GM12878 (cell line): ENCODE results near the gene CACNA2D1. TPM values are rescaled to one million over a fixed set of nuclear protein-coding genes. Genes with fewer than 3 reads are reported as not detected.

Source experiments
- ATAC-seq: fragments of 200-7000 bp; cut with Tn5 transposase; 3 replicates; pipeline ENCODE4 v1.9.1; 2020; ENCODE audit warnings: mild to moderate bottlenecking, moderate library complexity
- BruUV-seq: library from RNA; stranded (reverse); fragments of 400-500 nt; replicated peaks from 2 replicates; lab custom pipeline; 2021; lab: Mats Ljungman, UMichigan
- CTCF ChIA-PET: fragments of 300-600 bp; sonication (Branson Sonifier 250); formaldehyde crosslinking; extraction: SDS; loops from one replicate; lab custom pipeline; 2021; ENCODE audit warnings: inconsistent platforms; lab: Yijun Ruan, JAX
- POLR2A ChIA-PET: fragments of 350-600 bp; formaldehyde crosslinking; extraction: SDS; loops from one replicate; lab custom pipeline; 2021; ENCODE audit warnings: inconsistent platforms; lab: Charles Lee
- RAD21 ChIA-PET: fragments of 300-600 bp; sonication (Branson Sonifier 250); formaldehyde crosslinking; loops from one replicate; lab custom pipeline; 2023; ENCODE audit warnings: antibody characterized with exemption; ENCODE audit not compliant: unreplicated experiment; lab: Charles Lee
- SMC1A ChIA-PET: fragments of 300-600 bp; sonication (Branson Sonifier 250); formaldehyde crosslinking; loops from one replicate; lab custom pipeline; 2023; ENCODE audit not compliant: unreplicated experiment, uncharacterized antibody; lab: Charles Lee
- DNase-seq: peaks from one replicate; pipeline ENCODE4 v3.0.0-alpha.2; 2011; ENCODE audit warnings: low read depth, low spot score
- FAIRE-seq: peaks from 3 replicates; lab custom pipeline; 2011; peaks lifted over from hg19 to GRCh38; lab: Jason Lieb, UNC
- H2AFZ ChIP-seq: 2 replicates; pipeline ENCODE4 v1.6.0; 2011; ENCODE audit warnings: low read depth, low read length, control low read depth; ENCODE audit not compliant: control insufficient read depth
- H3K27ac ChIP-seq: 2 replicates; pipeline ENCODE4 v1.5.1; 2011; ENCODE audit warnings: control low read depth; ENCODE audit not compliant: control insufficient read depth, insufficient read depth
- H3K27me3 ChIP-seq, 2 experiments: replicated peaks in 1 of 2; 2 replicates each; pipeline versions ENCODE4 v1.6.0 to v1.6.1; 2011; ENCODE audit warnings: low read length in 1 of 2; ENCODE audit not compliant: control insufficient read depth in 2 of 2, insufficient read depth in 2 of 2
- H3K36me3 ChIP-seq, 2 experiments: 2 replicates each; pipeline ENCODE4 v1.5.1; 2011; ENCODE audit warnings: low read length in 1 of 2; ENCODE audit not compliant: control insufficient read depth in 2 of 2, insufficient read depth in 2 of 2
- H3K4me1 ChIP-seq: 2 replicates; pipeline ENCODE4 v1.6.1; 2011; ENCODE audit warnings: mild to moderate bottlenecking, low read length, moderate library complexity, mixed read lengths; ENCODE audit not compliant: control insufficient read depth, insufficient read depth
- H3K4me2 ChIP-seq: 2 replicates; pipeline ENCODE4 v1.6.0; 2011; ENCODE audit warnings: control low read depth; ENCODE audit not compliant: control insufficient read depth, insufficient read depth
- H3K4me3 ChIP-seq: fragments of 200-600 bp; sonication (generic); 2 replicates; pipeline ENCODE4 v1.5.1; 2016
- H3K79me2 ChIP-seq: 2 replicates; pipeline ENCODE4 v1.6.0; 2011; ENCODE audit warnings: low read length; ENCODE audit not compliant: control insufficient read depth, insufficient read depth
- H3K9ac ChIP-seq: 2 replicates; pipeline ENCODE4 v1.8.0; 2011; ENCODE audit warnings: low read length, control low read depth, mixed read lengths; ENCODE audit not compliant: control insufficient read depth, insufficient read depth
- H3K9me3 ChIP-seq: replicated peaks from 3 replicates; pipeline ENCODE4 v1.5.1; 2011; ENCODE audit warnings: mild to moderate bottlenecking, low read length; ENCODE audit not compliant: control insufficient read depth, insufficient read depth
- H4K20me1 ChIP-seq: 2 replicates; pipeline ENCODE4 v1.6.0; 2011; ENCODE audit not compliant: control insufficient read depth, insufficient read depth
- CHD4 ChIP-seq: fragments of 200-600 bp; sonication (generic); IDR thresholded peaks from 2 replicates; pipeline ENCODE4 v1.6.1; 2016; ENCODE audit warnings: mild to moderate bottlenecking
- CUX1 ChIP-seq: IDR thresholded peaks from 2 replicates; pipeline ENCODE4 v1.6.1; 2012; ENCODE audit warnings: improper control_type of control experiment, low read depth, low read length; ENCODE audit not compliant: insufficient replicate concordance
- HDAC6 ChIP-seq: fragments of 200-600 bp; sonication (generic); IDR thresholded peaks from one replicate; pipeline ENCODE4 v1.8.0; 2017; ENCODE audit warnings: antibody characterized with exemption; ENCODE audit not compliant: unreplicated experiment
- IRF4 ChIP-seq: IDR thresholded peaks from 2 replicates; pipeline ENCODE4 v1.6.1; 2011; ENCODE audit warnings: low read depth, low read length
- JUND ChIP-seq: IDR thresholded peaks from 2 replicates; pipeline ENCODE4 v1.6.1; 2012; ENCODE audit warnings: low read depth, mild to moderate bottlenecking, low read length, improper control_type of control experiment, moderate library complexity
- MTA3 ChIP-seq: IDR thresholded peaks from 2 replicates; pipeline ENCODE4 v1.6.1; 2012; ENCODE audit warnings: low read length, inconsistent platforms, borderline replicate concordance
- MYC ChIP-seq: IDR thresholded peaks from 2 replicates; pipeline ENCODE4 v1.6.1; 2011; ENCODE audit warnings: mild to moderate bottlenecking, low read length, moderate library complexity, inconsistent platforms; ENCODE audit not compliant: insufficient read depth, insufficient replicate concordance, insufficient read length, severe bottlenecking
- POLR2AphosphoS5 ChIP-seq: IDR thresholded peaks from 2 replicates; pipeline ENCODE4 v1.6.1; 2011; ENCODE audit warnings: mild to moderate bottlenecking, low read length, inconsistent platforms
- TAF1 ChIP-seq: IDR thresholded peaks from 2 replicates; pipeline ENCODE4 v1.6.1; 2011; ENCODE audit warnings: mild to moderate bottlenecking, low read depth, low read length, borderline replicate concordance
- ZNF384 ChIP-seq: IDR thresholded peaks from 2 replicates; pipeline ENCODE4 v1.6.1; 2012; ENCODE audit warnings: low read depth, mild to moderate bottlenecking, low read length, improper control_type of control experiment, borderline replicate concordance
- WGBS: methylation state at CpG from one replicate; pipeline ENCODE4 v1.1.6; 2016; ENCODE audit warnings: low lambda C conversion rate; ENCODE audit not compliant: insufficient replicate concordance, insufficient coverage; ENCODE audit errors: missing lambda C conversion rate; 5-methylcytosine and 5-hydroxymethylcytosine counted together
- in situ Hi-C: fragments of 300-500 bp; cut with MboI; formaldehyde crosslinking; loops from 9 replicates; pipeline ENCODE4 v1.14.3; 2018; ENCODE audit warnings: mixed read lengths
- intact Hi-C: fragments of 100-400 bp; cut with micrococcal nuclease; formaldehyde crosslinking; loops from one replicate; pipeline ENCODE4 v1.14.2; 2022; ENCODE audit not compliant: unreplicated experiment
- polyA plus RNA-seq, 11 experiments: library from polyadenylated mRNA; depleted of rRNA in 4 of 11; unstranded in 6 of 11; stranded (reverse) in 5 of 11; fragments of >200 nt; fragmentation: Nextera tagmentation in 4 of 11; fragmentation: Illumina TruSeq in 1 of 11; extraction: Ambion mirVana in 4 of 11; extraction: Trizol in 1 of 11; gene quantifications; 1 replicate in 1 of 11; 2 replicates in 10 of 11; pipeline versions ENCODE4 v1.2.1 to v1.2.3, GENCODE V29; 2011 to 2016; ENCODE audit warnings: inconsistent platforms in 2 of 11, missing spikeins in 2 of 11, low read depth in 1 of 11
- total RNA-seq, 4 experiments: library from RNA; depleted of rRNA in 3 of 4; stranded (reverse); fragments of >200 nt in 3 of 4; fragmentation: Illumina TruSeq in 1 of 4; extraction: Trizol in 1 of 4; gene quantifications; 2 replicates each; pipeline versions ENCODE4 v1.2.1 to v1.2.3, GENCODE V29; 2013 to 2021
- TF ChIP-seq, protein P1 (sequence below): fragments of 450-650 bp; IDR thresholded peaks from 2 replicates; pipeline ENCODE4 v1.6.1; 2017; ENCODE audit warnings: mild to moderate bottlenecking
- TF ChIP-seq, protein P2 (sequence below): fragments of 450-650 bp; IDR thresholded peaks from 2 replicates; pipeline ENCODE4 v1.6.1; 2017; ENCODE audit warnings: mild to moderate bottlenecking, low read depth, inconsistent platforms; ENCODE audit not compliant: poor library complexity, severe bottlenecking

CACNA2D1 gene
- total and polyA plus RNA-seq, 10 of the 15 experiments (the other 5 are each of a cell fraction or from before 2014, with no cell fraction given), result 0.14 to 14.8 (median 0.97) TPM

- Histone ChIP-seq H3K4me3 (no peak overlapping the region), H3K27ac (no peak overlapping the region), H3K4me1 (no peaks in the 10 kb centered on the region), H3K79me2 (no peaks in the 10 kb centered on the region), H3K27me3 (no peaks in the 10 kb centered on the region), H4K20me1 (no peaks in the 10 kb centered on the region), H3K9ac (no peak overlapping the region), H2AFZ (no peak overlapping the region), H3K9me3 (no peaks in the 10 kb centered on the region), H3K36me3 (no peaks in the 10 kb centered on the region), H3K4me2 (no peak overlapping the region)
- intact Hi-C loops, result no loop called here
- FAIRE-seq, result no peak
- WGBS, result 60% methylated on average over 4 of the region's 4 CpGs
- TF ChIP-seq POLR2AphosphoS5 (no peak), HDAC6 (no peak), MYC (no peak), CHD4 (no peak), TAF1 (no peak), MTA3 (no peak), CUX1 (no peak), ZNF384 (no peak), IRF4 (no peak), JUND (no peak)
- TF ChIP-seq, protein P1, sequence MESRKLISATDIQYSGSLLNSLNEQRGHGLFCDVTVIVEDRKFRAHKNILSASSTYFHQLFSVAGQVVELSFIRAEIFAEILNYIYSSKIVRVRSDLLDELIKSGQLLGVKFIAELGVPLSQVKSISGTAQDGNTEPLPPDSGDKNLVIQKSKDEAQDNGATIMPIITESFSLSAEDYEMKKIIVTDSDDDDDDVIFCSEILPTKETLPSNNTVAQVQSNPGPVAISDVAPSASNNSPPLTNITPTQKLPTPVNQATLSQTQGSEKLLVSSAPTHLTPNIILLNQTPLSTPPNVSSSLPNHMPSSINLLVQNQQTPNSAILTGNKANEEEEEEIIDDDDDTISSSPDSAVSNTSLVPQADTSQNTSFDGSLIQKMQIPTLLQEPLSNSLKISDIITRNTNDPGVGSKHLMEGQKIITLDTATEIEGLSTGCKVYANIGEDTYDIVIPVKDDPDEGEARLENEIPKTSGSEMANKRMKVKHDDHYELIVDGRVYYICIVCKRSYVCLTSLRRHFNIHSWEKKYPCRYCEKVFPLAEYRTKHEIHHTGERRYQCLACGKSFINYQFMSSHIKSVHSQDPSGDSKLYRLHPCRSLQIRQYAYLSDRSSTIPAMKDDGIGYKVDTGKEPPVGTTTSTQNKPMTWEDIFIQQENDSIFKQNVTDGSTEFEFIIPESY, result no peak
- TF ChIP-seq, protein P2, sequence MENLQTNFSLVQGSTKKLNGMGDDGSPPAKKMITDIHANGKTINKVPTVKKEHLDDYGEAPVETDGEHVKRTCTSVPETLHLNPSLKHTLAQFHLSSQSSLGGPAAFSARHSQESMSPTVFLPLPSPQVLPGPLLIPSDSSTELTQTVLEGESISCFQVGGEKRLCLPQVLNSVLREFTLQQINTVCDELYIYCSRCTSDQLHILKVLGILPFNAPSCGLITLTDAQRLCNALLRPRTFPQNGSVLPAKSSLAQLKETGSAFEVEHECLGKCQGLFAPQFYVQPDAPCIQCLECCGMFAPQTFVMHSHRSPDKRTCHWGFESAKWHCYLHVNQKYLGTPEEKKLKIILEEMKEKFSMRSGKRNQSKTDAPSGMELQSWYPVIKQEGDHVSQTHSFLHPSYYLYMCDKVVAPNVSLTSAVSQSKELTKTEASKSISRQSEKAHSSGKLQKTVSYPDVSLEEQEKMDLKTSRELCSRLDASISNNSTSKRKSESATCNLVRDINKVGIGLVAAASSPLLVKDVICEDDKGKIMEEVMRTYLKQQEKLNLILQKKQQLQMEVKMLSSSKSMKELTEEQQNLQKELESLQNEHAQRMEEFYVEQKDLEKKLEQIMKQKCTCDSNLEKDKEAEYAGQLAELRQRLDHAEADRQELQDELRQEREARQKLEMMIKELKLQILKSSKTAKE, result no peak
- SMC1A ChIA-PET, result interaction anchor here (1.1 to 1.6 kb wide), 3 partner anchors 10 to 65 kb away, joined by 3 to 7 read pairs (median 3); no protein-coding TSS in a partner anchor
- BruUV-seq, result no TSS peak
- POLR2A ChIA-PET, result interaction anchor here (1.5 kb wide), 1 partner anchor 34 kb away, joined by 8 read pairs; no protein-coding TSS in a partner anchor
- no peak for ATAC-seq
- RAD21 ChIA-PET, result interaction anchor here (0.9 kb wide), 1 partner anchor 10 kb away, joined by 4 read pairs; no protein-coding TSS in a partner anchor
- DNase-seq, result no peak
- in situ Hi-C loops, result no loop called here
- CTCF ChIA-PET, result interaction anchor here (0.6 to 1.4 kb wide), 2 partner anchors 141 to 158 kb away, joined by 3 read pairs; no protein-coding TSS in a partner anchor
Observed at GRCh38 chr7:82323806-82324205, 119.8 kb downstream of the CACNA2D1 start.
